T-helper 2 cell (primary cell): ENCODE results near the gene PSENEN.
"Not testable (repeated sequence)": the region's sequence is repeated elsewhere in the genome, so short reads cannot be mapped to it uniquely, and the experiment has no call there.

ENCODE experiments used
- DNase-seq, 5 experiments: peaks; one replicate each; pipeline versions ENCODE4 v3.0.0 to v3.0.0-alpha.2; 2012 to 2022

The PSENEN gene

GRCh38 chr19:35789978-35790944 lies 44.8 kb downstream of the PSENEN start:
- no peak for DNase-seq

GRCh38 chr19:35790981-35791813 lies 45.7 kb downstream of the PSENEN start:
- peak in 1 of 5 experiments; percentile 31 for DNase-seq

DNA sequence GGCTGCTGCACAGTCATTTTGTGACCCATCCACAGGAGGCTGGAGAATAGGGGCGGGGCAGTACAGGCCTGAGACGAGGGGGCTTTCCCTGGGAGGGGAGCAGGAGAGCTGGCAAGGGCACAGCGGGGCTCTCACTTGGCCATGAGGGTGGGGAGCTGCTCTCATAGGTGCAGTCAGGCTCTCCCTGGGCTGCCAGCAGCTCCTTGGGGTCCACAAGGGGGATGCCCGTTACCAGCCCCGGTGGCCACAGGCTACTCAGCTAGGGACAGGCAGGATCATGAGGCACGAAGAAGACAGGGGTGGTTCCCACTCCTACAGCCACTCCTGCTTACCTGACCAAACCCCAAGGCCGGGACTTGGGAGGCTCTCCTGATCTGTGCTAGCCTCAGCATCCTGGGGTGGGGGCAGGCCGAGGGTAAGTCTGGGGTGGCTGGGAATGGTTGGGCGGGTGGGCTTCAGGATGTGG lies 46.4 kb downstream of the PSENEN start:
- no peak for DNase-seq

DNA sequence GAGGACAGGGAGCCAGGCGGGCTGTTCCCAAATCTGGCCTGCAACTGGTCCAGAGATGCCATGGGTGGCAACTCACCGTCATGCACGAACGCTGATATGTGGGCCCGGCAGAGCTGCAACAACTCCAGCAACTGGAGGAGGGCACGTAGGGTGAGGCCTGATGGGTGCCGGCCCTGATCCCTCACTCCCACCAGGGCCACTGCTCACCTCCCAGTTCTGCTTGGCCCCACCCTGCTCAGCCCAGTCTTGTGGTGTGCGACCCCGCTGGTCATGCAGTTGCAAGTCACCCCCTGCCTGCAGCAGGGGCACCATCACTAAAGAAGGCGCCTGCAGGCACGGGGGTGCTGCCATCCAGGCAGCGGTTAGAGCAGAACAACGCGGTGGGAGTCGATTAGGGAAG lies 46.9 kb downstream of the PSENEN start:
- no peak for DNase-seq

GRCh38 chr19:35792888-35793287 lies 47.4 kb downstream of the PSENEN start:
- DNase-seq = no peak

DNA sequence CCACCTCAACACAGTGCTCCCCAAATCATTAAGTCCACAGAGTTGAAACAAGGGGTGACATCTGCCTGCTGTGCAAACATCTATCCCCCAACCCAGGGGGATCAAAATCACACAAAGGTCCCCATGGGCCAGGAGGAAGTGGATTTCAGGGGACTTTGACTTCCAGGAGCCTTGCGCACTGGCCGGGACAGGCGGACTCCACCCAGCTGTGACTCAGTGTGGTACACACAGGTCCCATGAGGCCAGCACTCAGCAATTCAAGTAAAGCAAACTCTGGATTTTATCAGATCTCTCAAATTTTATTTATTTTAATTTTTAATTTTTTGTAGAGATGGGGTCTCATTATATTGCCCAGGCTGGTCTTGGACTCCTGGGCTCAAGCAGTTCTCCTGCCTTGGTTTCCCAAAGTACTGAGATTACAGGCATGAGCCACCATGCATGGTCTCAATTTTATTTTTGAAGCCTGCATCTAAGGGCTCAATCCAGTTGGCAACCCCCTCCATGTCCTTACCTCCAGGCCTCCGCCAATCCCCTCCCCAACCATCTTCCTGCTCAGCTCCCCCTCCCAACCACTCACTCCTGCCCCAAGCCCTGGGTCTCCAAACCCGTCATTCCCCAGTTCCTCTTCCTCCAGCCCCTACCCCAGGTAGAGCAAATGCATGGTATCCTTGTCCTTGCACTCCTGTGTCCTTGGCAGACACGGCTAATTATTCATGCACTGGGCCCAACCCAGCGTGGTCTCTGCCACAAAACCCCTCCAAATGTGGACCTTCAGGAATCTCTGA lies 48.1 kb downstream of the PSENEN start:
- no peak for DNase-seq

GRCh38 chr19:35795564-35795963 lies 50.1 kb downstream of the PSENEN start:
- not testable (repeated sequence) for DNase-seq
